ENCODE results near the gene BMPR1B. TPM values are rescaled to one million over a fixed set of nuclear protein-coding genes. Genes with fewer than 3 reads are reported as not detected.

Gene BMPR1B
- total and polyA plus RNA-seq, 9 of the 15 experiments (the other 6 are each of a cell fraction or from before 2014, with no cell fraction given): 0.01 TPM; not detected in 8

- no peak for TF ChIP-seq AFF4 (CRISPR knock-in tag; IDR thresholded peaks at IDR 0.05)
- TF ChIP-seq ZNF23 (CRISPR knock-in tag; IDR thresholded peaks at IDR 0.05): no peak
- no peak for TF ChIP-seq ZNF644 (tag; IDR thresholded peaks at IDR 0.05; ENCODE audit: low read depth)
- no peak for TF ChIP-seq NUFIP1 (IDR thresholded peaks at IDR 0.05; ENCODE audit: partially characterized antibody)
- no peak for TF ChIP-seq SP2 (IDR thresholded peaks at IDR 0.05; ENCODE audit: extremely low read depth, low read depth, low read length, poor library complexity, severe bottlenecking)
- no peak for TF ChIP-seq PHB (CRISPR knock-in tag; IDR thresholded peaks at IDR 0.05)
- TF ChIP-seq TEAD4 (IDR thresholded peaks at IDR 0.05; ENCODE audit: low read length): no peak
- no peak for TF ChIP-seq TEAD4 (CRISPR knock-in tag; IDR thresholded peaks at IDR 0.05; ENCODE audit: borderline replicate concordance)
These were observed 43.3 kb downstream of the BMPR1B start (continued) for GRCh38 chr4:94801016-94801415.

- Histone ChIP-seq H3K9ac (ENCODE audit: insufficient read depth in 1 of 2, low read depth in 2 of 2, low read length in 2 of 2) (no peak overlapping the region), H3K4me2 (ENCODE audit: insufficient read depth, low read length) (no peak overlapping the region), H4K20me1 (replicated peaks; ENCODE audit: control insufficient read depth, insufficient read depth, low read length) (no peaks in the 10 kb centered on the region), H2AFZ (ENCODE audit: low read depth, low read length) (no peak overlapping the region), H3K9me3 (replicated peaks; ENCODE audit: control insufficient read depth, insufficient read depth, low read depth, low read length) (no peaks in the 10 kb centered on the region), H3K9me1 (ENCODE audit: control insufficient read depth, insufficient read depth, low read length) (no peaks in the 10 kb centered on the region), H3K36me3 (ENCODE audit: control insufficient read depth, insufficient read depth, low read length) (no peaks in the 10 kb centered on the region), H3K4me1 (replicated peaks in 1 of 2; ENCODE audit: control insufficient read depth in 2 of 2, insufficient read depth in 2 of 2, low read length in 2 of 2) (no peaks in the 10 kb centered on the region), H3K4me3 (no peak overlapping the region), H3K27me3 (ENCODE audit: control insufficient read depth in 2 of 2, insufficient read depth in 2 of 2, low read length in 2 of 2) (no peaks in the 10 kb centered on the region), H3K79me2 (ENCODE audit: control insufficient read depth, insufficient read depth, low read length) (no peaks in the 10 kb centered on the region), H3K27ac (ENCODE audit: extremely low read depth, low read depth, low read length) (no peak overlapping the region)
- intact Hi-C loops (cut with micrococcal nuclease): no loop called here
- no peak for ATAC-seq
- 0% methylated on average over 4 of the region's 4 CpGs for WGBS (ENCODE audit: insufficient coverage, low coverage, missing lambda C conversion rate)
- no peak for FAIRE-seq
- ChIA-PET POLR2A (no interaction called here), CTCF (ENCODE audit: low intra/inter-chr PET ratio) (no interaction called here)
- no peak for DNase-seq (ENCODE audit: extremely low read depth in 1 of 4, low spot score in 3 of 4)
- in situ Hi-C loops (cut with MboI): no loop called here
- BruUV-seq (replicated peaks): no TSS peak
- TF ChIP-seq ZSCAN32 (CRISPR knock-in tag; IDR thresholded peaks at IDR 0.05): no peak
These were observed 44.3 kb downstream of the BMPR1B start for GRCh38 chr4:94802091-94802490.
